GM19025 (cell line): ENCODE data around the gene SIL1.

Source experiments
- ATAC-seq: cut with Tn5 transposase; IDR thresholded peaks from one replicate; pipeline ENCODE4 v1.9.1; 2021; ENCODE audit warnings: mild to moderate bottlenecking, low read depth, moderate library complexity; ENCODE audit not compliant: unreplicated experiment

The SIL1 gene

DNA sequence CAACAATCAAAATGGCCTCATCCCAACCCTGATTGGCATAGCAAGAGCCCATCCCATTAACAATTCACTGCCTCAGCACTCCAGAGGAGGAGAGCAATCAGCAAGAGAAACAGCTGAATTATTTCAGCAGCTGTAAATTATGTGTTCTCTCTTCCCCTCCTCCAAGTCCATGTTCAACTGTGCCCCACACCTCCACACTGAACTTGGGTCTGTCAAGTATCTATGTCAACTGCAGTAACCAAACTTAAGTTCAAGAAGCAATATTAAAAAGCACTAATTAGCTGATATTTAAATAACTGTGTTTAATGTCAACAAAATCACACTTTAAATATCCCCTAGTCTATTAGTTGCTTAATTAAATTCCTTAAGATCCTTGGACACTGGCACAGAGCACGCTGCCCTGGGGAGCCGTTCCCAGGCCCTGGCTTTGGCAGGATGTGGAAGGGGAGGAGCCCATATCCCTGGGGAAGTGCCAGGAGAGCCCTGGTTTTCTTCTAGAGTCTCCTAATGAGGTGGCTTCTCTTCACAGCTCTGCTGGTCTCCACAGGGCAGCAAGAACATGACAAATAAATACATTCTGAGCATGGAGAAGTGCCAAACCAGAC, 50.6 kb downstream of the SIL1 start:
- ATAC-seq, result no peak

DNA sequence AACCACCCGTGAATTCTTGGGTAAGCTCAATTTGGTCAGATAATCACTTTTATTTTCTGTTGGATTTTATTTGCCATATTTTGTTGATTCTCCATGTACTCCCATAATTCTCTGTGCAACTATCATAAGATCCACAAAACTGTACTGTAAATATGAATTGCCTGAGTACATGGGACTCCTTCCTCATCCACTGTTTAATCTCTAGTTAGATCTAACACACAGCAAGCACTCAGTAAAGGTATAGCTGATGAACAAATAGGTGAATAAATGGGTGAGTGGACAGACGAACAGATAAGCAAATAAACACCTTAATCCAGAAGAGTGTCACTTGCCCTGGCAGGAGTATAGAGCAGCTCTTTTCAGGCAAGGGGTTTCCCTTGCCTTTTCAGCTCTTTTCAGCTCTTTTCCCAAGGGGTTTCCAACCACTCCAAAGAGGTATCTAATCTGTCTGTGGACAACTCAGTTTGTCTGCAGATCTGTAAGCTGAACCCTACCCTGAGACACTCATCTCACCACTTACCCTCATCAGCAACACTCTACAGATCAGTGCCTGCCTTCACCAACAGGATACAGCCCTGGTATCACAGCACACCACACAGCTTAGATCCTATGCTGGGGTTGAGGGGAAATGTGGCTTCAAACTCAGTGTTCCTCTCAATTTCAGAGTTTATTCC, 51.2 kb downstream of the SIL1 start:
- ATAC-seq, result no peak

DNA sequence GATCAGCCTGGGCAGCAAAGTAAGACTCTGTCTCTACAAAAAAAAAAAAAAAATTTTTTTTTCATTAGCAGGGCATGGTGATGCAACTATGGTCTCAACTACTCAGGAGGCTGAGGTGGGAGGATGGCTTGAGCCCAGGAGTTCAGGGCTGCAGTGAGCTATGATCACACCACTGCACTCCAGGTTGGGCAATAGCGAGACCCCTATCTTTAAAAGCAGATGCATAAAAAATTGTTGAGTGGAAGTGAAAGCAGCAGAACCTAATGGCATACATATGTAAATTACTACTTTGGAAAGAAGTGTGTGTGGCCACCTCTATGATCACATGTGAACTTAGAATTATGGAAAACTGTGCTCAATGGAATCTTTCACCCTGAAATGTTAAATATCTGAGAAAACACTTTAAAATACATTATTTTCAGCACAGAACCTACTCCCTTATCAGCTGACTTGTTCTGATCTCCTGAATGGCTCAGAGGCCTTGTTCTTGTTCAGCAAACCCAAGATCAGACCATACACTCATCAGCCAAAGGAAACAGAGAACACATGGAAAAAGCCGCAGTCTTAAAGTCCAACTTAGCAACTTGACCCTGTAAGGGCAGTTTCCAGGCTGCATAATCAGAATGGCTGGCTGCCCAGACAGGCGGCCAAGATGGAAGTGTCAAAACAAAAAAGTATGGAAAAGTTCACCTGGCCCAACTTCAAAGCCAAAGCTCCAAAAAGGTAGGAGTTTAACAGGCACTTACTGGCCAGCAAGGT, 56.5 kb downstream of the SIL1 start:
- no peak for ATAC-seq

DNA sequence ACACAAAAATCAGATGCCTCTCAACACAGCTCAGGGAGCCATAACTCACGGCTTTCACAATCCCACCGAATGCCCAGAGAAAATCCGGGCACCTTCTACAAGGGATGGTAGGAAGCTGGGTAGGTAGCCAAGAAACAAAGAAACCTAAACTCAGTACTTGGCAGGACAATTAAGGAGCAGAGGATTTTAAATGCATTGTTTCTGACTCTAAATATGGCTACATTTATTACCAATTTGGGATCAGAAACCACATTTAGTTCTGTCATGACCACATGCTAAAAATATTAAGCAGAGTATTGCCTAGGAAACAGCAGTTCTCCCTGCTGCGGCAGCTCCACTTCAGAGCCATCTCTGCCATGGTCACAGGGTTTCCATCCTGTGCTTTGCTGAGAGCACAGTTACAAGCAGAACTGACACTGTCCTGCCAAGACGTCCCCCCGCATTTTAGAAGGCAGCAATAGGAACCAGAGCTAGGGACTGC, 57.5 kb downstream of the SIL1 start:
- no peak for ATAC-seq

DNA sequence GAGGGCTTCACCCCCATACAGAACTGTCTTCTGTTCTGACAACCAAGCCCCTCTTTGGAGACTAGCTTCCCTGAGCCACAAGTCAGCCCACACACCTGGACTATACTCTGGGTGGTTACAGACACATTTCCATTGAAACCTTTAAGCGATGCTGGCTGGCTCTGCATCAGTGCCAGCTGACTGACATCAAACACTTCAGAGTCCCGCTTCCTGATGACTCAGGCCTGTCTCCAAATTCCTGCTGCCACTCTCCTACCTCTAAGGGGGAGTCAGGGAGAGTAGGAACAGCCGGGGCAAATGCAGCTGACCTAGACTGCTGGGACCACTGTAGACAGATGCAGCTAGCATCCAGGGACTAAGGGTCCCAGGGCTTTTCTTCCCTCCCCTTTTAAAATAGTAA, 59.4 kb downstream of the SIL1 start:
- ATAC-seq, result no peak

DNA sequence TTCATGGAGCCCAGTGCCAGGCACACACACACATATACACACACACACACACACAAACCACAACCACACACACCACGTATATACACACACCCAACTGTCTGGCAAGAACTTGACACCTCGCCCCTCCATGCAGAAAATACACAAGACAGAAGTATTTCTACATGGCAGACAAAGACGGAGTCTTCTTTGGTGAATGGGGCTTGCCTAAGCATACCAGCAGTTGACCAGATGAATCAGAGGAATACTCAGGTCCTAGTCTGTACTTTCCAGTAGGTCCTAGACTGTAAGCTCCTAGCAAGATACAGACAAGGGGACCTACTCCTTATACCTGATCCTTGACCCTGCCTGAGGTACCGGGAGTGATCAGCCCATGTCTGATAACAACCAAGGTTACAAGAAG, 60.1 kb downstream of the SIL1 start:
- no peak for ATAC-seq

DNA sequence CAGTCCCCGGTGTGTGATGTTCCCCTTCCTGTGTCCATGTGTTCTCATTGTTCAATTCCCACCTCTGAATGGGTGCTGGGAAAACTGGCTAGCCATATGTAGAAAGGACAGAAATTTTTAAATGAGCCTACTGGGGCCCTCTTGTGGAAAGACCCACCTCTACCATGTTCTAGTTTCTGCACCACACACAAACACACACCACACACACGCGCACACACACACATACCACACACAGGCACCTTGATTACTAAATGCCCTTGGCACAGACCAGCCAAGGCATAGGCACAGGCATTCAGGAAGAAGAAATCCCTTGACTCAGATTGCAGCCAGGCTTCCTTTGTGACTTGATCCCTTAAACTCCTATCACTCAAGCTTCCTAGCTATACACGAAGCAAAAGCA, 60.5 kb downstream of the SIL1 start:
- no peak for ATAC-seq

DNA sequence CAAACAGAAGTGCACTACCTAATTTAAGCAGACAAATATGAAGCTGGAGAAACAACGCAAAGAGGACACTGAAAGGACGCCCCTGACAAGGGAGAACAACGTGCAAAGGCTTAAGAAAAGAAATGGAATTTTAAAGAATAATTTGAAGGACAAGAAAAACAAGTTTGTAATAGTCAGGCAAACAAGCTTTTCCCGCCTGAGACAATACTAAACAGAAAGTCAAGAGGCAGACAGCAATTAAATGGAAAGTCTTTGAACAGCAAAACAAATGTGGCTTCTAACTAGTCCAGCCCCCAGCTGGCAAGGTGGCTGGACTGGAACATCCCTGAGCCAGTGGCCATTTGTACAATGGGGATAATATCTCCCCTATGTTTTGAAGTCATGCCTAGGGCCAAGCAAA, 63.3 kb downstream of the SIL1 start:
- no peak for ATAC-seq

DNA sequence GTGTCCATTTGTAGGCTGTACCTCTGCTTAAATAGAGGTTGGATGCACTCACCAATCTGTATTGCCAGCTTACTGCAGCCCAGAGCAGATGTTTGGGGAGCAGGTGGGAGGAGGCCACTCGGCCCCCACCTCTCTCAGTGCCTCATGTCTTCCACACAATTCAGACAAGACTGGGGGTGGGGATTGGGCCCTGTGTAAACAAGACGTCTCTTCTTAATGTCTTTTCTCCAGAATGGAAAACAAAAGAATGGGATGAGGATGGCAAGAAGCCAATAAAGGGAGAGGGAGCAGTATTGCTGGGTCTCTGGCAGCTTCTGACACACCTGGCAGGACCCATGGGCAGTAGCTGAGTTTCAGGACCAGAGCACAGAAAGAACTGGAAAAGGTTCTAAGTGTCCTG, 64.9 kb downstream of the SIL1 start:
- no peak for ATAC-seq

DNA sequence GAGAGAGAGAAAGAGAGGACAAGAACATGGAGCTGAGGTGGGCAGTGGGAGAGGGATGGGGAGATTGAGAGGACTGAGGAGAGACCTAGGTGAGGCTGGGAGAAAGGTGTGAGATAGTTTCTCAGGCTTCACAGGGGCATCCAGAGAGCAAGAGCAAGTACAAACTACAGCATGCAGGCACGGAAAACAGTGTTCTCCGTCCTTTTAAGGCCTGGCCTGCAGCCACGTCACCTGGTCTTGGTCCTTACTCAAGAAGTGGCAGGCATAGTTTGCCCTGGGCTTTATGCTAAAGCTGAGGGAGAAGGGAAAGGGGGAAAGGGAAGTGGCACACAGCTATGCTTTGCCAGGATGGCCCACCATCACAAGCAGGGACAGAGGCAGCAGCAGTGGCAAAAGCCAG, 65.7 kb downstream of the SIL1 start:
- ATAC-seq, result no peak

DNA sequence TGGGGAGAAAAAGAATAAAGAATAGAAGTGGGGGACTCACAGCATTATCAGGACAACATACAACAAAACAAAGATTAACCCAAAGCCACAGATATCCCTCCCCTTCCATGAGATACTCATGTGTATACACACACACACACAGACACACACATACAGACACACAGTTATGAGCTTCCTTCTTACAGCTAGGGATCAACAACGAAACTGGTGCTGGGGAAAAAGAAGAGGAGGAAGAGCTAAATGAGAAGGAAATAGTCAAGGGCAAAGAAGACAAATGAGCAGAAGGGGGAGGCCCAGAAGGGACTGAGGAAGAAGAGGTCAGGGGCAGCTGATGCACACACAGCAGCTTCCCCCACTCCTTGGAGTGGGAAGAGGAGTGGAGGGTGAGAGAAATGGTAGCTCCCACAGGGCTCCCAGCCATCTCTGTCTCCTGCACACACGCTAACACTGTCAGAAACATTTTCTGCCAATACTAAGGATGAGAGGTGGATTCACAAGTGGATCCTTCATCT, 66.2 kb downstream of the SIL1 start:
- ATAC-seq, result no peak

DNA sequence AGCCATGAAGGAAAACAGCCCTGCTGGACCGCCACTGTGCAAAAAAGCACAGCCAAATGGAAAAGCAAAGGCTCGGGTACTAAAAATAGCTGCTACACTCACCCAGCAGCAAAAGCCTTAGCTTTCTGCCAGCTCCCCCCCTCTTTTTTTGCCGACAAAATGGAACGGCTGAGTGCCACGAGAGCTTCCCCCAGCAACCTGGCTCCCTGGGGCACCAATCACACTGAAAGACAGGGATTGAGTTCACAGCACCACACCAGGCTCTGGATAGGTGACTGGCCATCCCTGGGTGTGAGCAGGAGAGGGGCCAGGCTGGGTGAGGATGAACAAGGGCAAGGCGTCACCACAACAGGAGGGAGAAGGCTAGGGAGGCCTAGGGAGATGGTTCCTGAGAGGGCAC, 66.7 kb downstream of the SIL1 start:
- no peak for ATAC-seq

DNA sequence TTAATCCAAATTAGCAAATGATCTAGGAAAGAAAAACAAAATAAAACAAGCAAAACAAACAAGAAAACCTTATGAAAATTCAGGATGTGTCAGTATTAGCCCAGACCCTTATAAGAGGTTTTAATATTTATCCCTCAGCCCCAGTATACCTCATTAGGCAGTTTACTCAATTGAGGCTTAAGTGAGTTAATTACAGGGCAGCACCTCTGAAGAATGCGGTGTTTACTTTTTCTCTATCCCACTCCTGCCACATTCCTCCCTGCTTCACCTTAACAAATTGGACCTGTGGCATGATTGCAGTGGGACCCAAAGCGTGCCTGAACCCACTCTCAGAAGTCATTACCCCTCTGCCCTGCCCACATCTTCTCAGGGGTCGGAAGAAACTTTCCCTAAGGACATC, 67.1 kb downstream of the SIL1 start:
- ATAC-seq, result no peak

DNA sequence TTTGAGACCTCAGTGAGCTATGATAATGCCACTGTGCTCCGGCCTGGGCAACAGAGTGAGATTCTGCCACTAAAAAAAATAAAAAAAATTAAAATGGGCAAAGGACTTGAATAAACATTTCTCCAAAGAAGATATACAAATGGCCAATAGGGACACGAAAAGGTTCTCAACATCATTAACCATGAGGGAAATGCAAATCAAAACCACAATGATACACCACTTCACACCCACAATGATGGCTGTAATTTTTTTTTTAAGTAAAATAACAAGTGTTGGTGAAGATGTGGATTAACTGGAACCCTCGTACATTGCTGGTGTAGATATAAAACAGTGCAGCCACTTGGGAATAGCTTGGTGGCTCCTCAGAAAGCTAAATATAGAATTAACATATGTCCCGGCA, 68.0 kb downstream of the SIL1 start:
- ATAC-seq, result no peak

DNA sequence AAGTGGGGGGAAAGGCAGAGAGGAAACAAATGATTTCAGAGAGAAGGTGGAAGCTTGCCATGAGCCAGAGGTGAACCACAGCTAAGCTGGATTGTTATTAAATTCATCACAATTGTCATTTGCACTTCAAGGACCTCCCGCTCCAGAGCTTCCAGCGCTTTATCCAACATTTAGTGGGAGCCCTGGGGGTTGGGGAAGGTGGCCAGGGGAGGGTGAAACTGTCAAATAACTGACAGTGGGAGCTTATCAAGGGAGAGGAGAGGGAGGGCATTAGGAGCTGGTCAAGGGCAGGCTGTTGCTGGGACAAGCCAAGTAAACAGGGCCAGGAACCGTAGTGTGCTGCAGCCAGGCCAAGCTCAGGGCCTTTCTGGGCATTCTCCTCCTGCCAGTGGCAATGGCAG, 71.5 kb downstream of the SIL1 start:
- no peak for ATAC-seq

DNA sequence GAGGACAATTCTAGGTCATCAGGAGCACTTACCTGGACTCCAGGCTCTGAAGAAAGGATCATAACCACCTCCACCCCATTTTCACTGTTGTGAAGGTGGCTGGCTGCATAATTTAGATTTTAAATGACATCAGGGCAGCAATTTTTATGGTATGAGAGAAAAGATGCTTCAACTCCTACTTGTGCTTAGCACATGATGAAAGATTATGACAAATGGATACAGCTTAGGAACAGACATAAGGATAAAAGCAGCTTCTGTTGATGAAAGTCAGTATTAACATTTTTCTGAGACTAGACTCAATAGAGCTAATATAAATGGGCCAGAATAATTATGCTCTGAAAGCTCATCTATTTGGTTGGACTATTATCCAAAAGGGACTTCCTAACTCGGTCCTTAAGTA, 72.2 kb downstream of the SIL1 start:
- ATAC-seq, result no peak

DNA sequence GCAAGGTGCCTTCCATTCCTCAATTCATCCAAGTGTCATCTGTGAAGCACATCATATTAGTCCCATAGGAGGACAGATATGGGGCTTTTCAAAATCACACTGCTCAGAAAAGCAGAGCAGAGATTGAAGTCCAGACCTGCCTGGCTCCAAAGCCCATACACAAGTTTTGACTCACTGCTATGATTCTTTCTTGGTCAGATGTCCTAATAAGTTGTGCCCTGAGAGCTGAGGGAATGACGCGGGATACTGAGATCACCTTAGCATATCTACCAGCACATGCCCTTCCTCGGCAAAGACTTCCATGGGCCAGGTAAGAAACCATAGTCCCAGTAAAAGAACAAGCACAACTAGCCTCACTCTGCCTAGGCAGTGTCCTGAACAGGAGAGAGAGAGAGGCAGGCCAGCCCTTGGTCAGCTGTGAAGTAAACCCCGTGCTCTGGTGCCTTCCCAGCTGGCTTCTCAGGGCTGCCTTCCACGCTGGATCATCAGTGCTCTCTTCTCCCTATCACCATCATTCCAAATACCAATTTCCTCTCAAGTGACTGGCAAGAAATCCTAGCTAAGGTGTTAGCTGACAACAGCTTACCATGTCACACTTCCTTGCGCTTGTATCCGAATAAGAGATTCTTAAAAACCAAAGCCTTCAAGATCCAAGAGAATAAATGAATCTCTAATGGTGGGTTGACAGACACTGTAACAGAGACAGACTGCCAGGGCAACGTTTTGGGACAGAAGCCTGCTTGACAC, 73.2 kb downstream of the SIL1 start:
- no peak for ATAC-seq

DNA sequence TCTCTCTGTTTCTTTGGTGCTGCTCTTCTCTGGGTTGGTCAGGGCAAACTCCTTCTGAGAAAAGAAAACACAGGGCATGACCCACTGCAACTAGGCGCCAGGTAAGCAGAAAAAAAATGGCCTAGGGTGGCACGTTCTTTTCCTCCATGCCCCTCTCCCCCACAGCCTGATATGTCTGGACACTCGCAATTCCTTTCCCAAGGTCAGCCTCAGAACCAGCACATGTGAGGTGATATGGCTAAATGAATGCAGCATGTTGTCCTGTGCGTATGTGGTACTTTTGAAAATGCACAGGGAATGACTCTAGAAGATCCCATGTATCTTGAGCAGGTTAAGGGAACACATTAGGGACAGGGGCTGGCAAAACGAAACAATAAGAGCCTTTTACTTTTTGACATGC, 77.0 kb downstream of the SIL1 start:
- no peak for ATAC-seq

DNA sequence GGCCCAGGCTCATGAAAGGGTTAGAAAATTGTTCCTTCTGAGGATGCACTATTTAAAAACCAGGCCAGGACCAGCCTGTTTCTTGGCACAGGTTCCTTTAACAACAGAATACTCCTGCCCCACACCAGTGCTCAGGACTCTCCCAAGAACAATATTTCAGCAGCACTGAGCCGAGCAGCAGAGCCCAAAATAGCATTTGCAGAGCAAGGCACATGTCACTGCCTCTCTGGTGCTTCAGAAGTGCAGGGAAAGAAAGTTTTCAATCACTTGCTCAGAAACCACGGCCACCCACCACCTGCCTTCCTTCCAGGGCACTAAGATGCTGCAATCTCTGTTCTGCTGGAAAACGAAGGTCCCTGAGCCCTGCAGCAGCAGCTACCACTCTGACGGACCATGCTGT, 77.6 kb downstream of the SIL1 start:
- no peak for ATAC-seq

DNA sequence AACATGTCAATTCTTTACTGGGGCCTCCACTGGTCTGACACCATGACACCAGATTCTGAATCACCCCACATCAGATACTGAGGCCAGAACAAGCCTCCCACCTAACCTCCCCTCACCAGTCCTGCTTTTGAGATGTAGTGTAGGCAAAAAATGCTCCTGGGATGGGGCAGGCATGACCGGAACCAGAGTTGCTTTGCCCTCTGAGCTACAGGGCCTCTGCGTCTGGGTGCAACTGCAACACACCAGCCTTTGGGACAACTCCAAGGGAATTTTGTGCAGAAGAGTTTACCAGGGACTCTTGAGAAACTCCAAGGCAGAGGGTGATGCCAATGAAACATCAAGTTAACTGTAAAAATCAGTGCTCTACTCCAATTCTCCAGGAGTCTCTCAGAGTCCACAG, 79.4 kb downstream of the SIL1 start:
- no peak for ATAC-seq

DNA sequence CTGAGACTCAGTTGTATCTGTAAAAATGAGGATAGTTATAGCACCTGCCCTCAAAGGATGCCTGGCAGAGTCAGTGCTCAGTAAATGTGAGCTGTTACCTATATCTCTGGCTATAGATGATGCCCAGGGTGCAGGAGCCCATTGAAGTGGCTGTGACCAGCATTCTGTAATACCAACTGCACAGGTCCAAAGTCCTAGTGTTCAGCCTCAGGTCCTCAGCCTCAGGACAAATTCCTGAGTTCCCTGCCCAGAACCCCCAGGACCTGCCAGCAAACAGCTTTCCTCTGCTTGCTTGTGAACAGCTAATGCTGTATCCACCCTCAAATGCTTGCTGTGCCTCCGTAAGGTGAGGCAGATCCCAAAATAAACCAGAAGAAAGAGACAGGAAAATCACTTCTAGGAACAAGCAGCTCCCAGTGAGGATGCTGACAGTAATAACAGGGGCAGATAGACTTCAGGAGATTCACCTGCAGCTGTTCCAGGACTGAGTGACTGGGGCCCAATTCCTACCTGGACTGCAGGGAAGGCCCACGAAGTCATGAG, 80.8 kb downstream of the SIL1 start:
- no peak for ATAC-seq
